Subcutaneous abdominal adipose tissue (tissue), 5 donors: ENCODE data around the gene CDKL4.
"Not testable (repeated sequence)": the region's sequence is repeated elsewhere in the genome, so short reads cannot be mapped to it uniquely, and the experiment has no call there.

Experiments
- H3K27ac ChIP-seq: one replicate; pipeline ENCODE4 v1.7.0; 2013; ENCODE audit warnings: low read depth, mild to moderate bottlenecking, inconsistent platforms, low read length, moderate library complexity
- H3K27me3 ChIP-seq, 5 donors: one replicate each; pipeline ENCODE4 v1.7.0; 2013; ENCODE audit warnings: low read length in 5 of 5, inconsistent platforms in 1 of 5; ENCODE audit not compliant: control insufficient read depth in 5 of 5, insufficient read depth in 4 of 5
- H3K36me3 ChIP-seq, 5 donors: one replicate each; pipeline ENCODE4 v1.7.0; 2013; ENCODE audit warnings: low read length in 5 of 5; ENCODE audit not compliant: control insufficient read depth in 5 of 5, insufficient read depth in 5 of 5
- H3K4me1 ChIP-seq, 5 donors: one replicate each; pipeline ENCODE4 v1.7.0; 2013; ENCODE audit warnings: low read length in 5 of 5, mild to moderate bottlenecking in 3 of 5, moderate library complexity in 1 of 5; ENCODE audit not compliant: control insufficient read depth in 5 of 5, insufficient read depth in 5 of 5
- H3K4me3 ChIP-seq, 5 donors: one replicate each; pipeline ENCODE4 v1.7.0; 2013; ENCODE audit warnings: low read length in 5 of 5, low read depth in 1 of 5
- H3K9ac ChIP-seq, 5 donors: one replicate each; pipeline ENCODE4 v1.7.0; 2013; ENCODE audit warnings: low read length in 5 of 5, mild to moderate bottlenecking in 4 of 5, moderate library complexity in 3 of 5
- H3K9me3 ChIP-seq, 5 donors: one replicate each; pipeline ENCODE4 v1.7.0; 2013; ENCODE audit warnings: low read length in 5 of 5; ENCODE audit not compliant: control insufficient read depth in 5 of 5
- donor health status: healthy.
- donor health status: healthy.
- donor health status: healthy.
- donor health status: healthy.
- donor health status: healthy.

The CDKL4 gene

GRCh38 chr2:39264733-39265132 lies 21.0 kb upstream of the CDKL4 start:
- peaks cover 0 to 5% (median 0%) of the 10 kb centered on the region in 5 donors for H3K4me1 ChIP-seq
- no peak overlapping the region for H3K27ac ChIP-seq
- H3K4me3 ChIP-seq: no peak overlapping the region
- no peaks in the 10 kb centered on the region for H3K27me3 ChIP-seq
- no peak overlapping the region for H3K9ac ChIP-seq
- peaks cover 22 to 48% (median 37%) of the 10 kb centered on the region in 5 donors for H3K36me3 ChIP-seq
- no peaks in the 10 kb centered on the region for H3K9me3 ChIP-seq

GRCh38 chr2:39260087-39260486 lies 16.3 kb upstream of the CDKL4 start:
- H3K4me3 ChIP-seq: no peak overlapping the region
- H3K27me3 ChIP-seq: no peaks in the 10 kb centered on the region
- H3K4me1 ChIP-seq: no peaks in the 10 kb centered on the region
- no peaks in the 10 kb centered on the region for H3K9me3 ChIP-seq
- peaks cover 36 to 67% (median 55%) of the 10 kb centered on the region in 5 donors for H3K36me3 ChIP-seq
- no peak overlapping the region for H3K9ac ChIP-seq
- H3K27ac ChIP-seq: no peak overlapping the region

- Histone ChIP-seq H3K9me3 (no peaks in the 10 kb centered on the region), H3K36me3 (peaks cover 55 to 78% (median 72%) of the 10 kb centered on the region in 5 donors), H3K4me3 (no peak overlapping the region), H3K27me3 (no peaks in the 10 kb centered on the region), H3K4me1 (no peaks in the 10 kb centered on the region), H3K9ac (no peak overlapping the region), H3K27ac (no peak overlapping the region)
Observed at GRCh38 chr2:39256040-39256439, 12.3 kb upstream of the CDKL4 start.

GRCh38 chr2:39252888-39253518 lies 9.2 kb upstream of the CDKL4 start:
- Histone ChIP-seq H3K4me1 (no peaks in the 10 kb centered on the region), H3K27me3 (no peaks in the 10 kb centered on the region), H3K36me3 (peaks cover 44 to 68% (median 61%) of the 10 kb centered on the region in 5 donors), H3K9ac (no peak overlapping the region), H3K9me3 (no peaks in the 10 kb centered on the region), H3K27ac (no peak overlapping the region), H3K4me3 (no peak overlapping the region)

GRCh38 chr2:39247512-39248043 lies 3.8 kb upstream of the CDKL4 start:
- Histone ChIP-seq H3K4me1 (no peaks in the 10 kb centered on the region), H3K27me3 (no peaks in the 10 kb centered on the region), H3K27ac (no peak overlapping the region), H3K36me3 (peaks cover 17 to 32% (median 31%) of the 10 kb centered on the region in 5 donors), H3K9ac (no peak overlapping the region), H3K9me3 (no peaks in the 10 kb centered on the region), H3K4me3 (no peak overlapping the region)

GRCh38 chr2:39246382-39246980 lies 2.7 kb upstream of the CDKL4 start:
- no peaks in the 10 kb centered on the region for H3K9me3 ChIP-seq
- H3K4me1 ChIP-seq: peaks cover 0 to 3% (median 0%) of the 10 kb centered on the region in 5 donors
- no peaks in the 10 kb centered on the region for H3K27me3 ChIP-seq
- H3K4me3 ChIP-seq: no peak overlapping the region
- peaks cover 12 to 22% (median 20%) of the 10 kb centered on the region in 5 donors for H3K36me3 ChIP-seq
- H3K27ac ChIP-seq: no peak overlapping the region
- no peak overlapping the region for H3K9ac ChIP-seq

GRCh38 chr2:39244963-39245625 lies 1.3 kb upstream of the CDKL4 start:
- H3K27ac ChIP-seq, H3K9ac ChIP-seq, H3K27me3 ChIP-seq, H3K9me3 ChIP-seq, H3K4me3 ChIP-seq, H3K4me1 ChIP-seq: not testable (repeated sequence)
- peaks cover 0 to 10% (median 8%) of the 10 kb centered on the region in 5 donors for H3K36me3 ChIP-seq

- not testable (repeated sequence) for H3K9me3 ChIP-seq, H3K27me3 ChIP-seq, H3K27ac ChIP-seq, H3K4me1 ChIP-seq, H3K36me3 ChIP-seq, H3K9ac ChIP-seq
- H3K4me3 ChIP-seq: peak overlapping the region in 1 of 5 donors; percentile 26
Observed at GRCh38 chr2:39244241-39244862, 582 bp upstream of the CDKL4 start.

- H3K9ac ChIP-seq: no peak overlapping the region
- no peaks in the 10 kb centered on the region for H3K27me3 ChIP-seq
- H3K36me3 ChIP-seq: no peaks in the 10 kb centered on the region
- H3K27ac ChIP-seq: no peak overlapping the region
- H3K4me3 ChIP-seq: no peak overlapping the region
- peaks cover 0 to 3% (median 0%) of the 10 kb centered on the region in 5 donors for H3K4me1 ChIP-seq
- no peaks in the 10 kb centered on the region for H3K9me3 ChIP-seq
Observed at GRCh38 chr2:39241588-39241987, 2.2 kb downstream of the CDKL4 start.

- Histone ChIP-seq H3K4me3 (no peak overlapping the region), H3K27ac (no peak overlapping the region), H3K9me3 (no peaks in the 10 kb centered on the region), H3K9ac (no peak overlapping the region), H3K36me3 (no peaks in the 10 kb centered on the region), H3K4me1 (peaks cover 0 to 3% (median 0%) of the 10 kb centered on the region in 5 donors), H3K27me3 (no peaks in the 10 kb centered on the region)
Observed at GRCh38 chr2:39240758-39241157, 3.0 kb downstream of the CDKL4 start.
